ENCODE measurements around the gene KMT2C.

- TF ChIP-seq CTCF (conservative IDR thresholded peaks at IDR 0.05; ENCODE audit: low read length) (no peak), EZH2phosphoT487 (IDR thresholded peaks at IDR 0.05; ENCODE audit: borderline replicate concordance, low read depth, low read length) (no peak)
These were observed 4.9 kb downstream of the KMT2C start for GRCh38 chr7:152430854-152431253.

Measured in OCI-LY7 (cell line).